A549 (cell line): ENCODE measurements around the gene ALDH1A2. TPM values are rescaled to one million over a fixed set of nuclear protein-coding genes. Genes with fewer than 3 reads are reported as not detected.

Experiments used
- ATAC-seq, 2 experiments: fragments of 200-7000 bp in 1 of 2; fragments of >200 bp in 1 of 2; cut with Nextera tagmentation in 1 of 2; cut with Tn5 transposase in 1 of 2; 3 replicates each; pipeline versions ENCODE4 v1.8.0 to v1.9.1; 2018 to 2020; ENCODE audit warnings: mild to moderate bottlenecking in 1 of 2, moderate library complexity in 1 of 2
- CTCF ChIA-PET: fragments of 300-600 bp; sonication (Branson Sonifier 250); formaldehyde crosslinking; extraction: SDS; loops from one replicate; lab custom pipeline; 2021; ENCODE audit warnings: antibody characterized with exemption, inconsistent platforms; lab: Yijun Ruan, JAX
- POLR2A ChIA-PET: fragments of 350-600 bp; formaldehyde crosslinking; extraction: SDS; loops from one replicate; lab custom pipeline; 2021; ENCODE audit warnings: antibody characterized with exemption, inconsistent platforms; lab: Yijun Ruan, JAX
- DNase-seq, 2 experiments: peaks; one replicate each; pipeline versions ENCODE4 v3.0.0 to v3.0.0-alpha.2; 2011 to 2016; ENCODE audit warnings: low read depth in 1 of 2, low spot score in 1 of 2
- FAIRE-seq: peaks from 2 replicates; lab custom pipeline; 2011; peaks lifted over from hg19 to GRCh38; lab: Jason Lieb, UNC
- H3K27ac ChIP-seq, 2 experiments: fragments of >200 bp; sonication (Bioruptor Twin); formaldehyde crosslinking; 3 replicates each; pipeline ENCODE4 v1.5.1; 2016 to 2017
- H3K4me1 ChIP-seq: fragments of >200 bp; sonication (Bioruptor Twin); formaldehyde crosslinking; 3 replicates; pipeline ENCODE4 v1.6.1; 2016
- H3K4me2 ChIP-seq: fragments of >200 bp; sonication (Bioruptor Twin); formaldehyde crosslinking; 3 replicates; pipeline ENCODE4 v1.6.1; 2016
- H3K4me3 ChIP-seq: fragments of >200 bp; sonication (Bioruptor Twin); formaldehyde crosslinking; 3 replicates; pipeline ENCODE4 v1.5.1; 2016
- H3K9me3 ChIP-seq: fragments of >200 bp; sonication (Bioruptor Twin); formaldehyde crosslinking; 3 replicates; pipeline ENCODE4 v1.6.1; 2016
- BHLHE40 ChIP-seq: IDR thresholded peaks from 2 replicates; pipeline ENCODE4 v1.6.1; 2012; ENCODE audit warnings: low read depth, low read length, inconsistent platforms
- CEBPB ChIP-seq, 2 experiments: fragments of >200 bp in 1 of 2; sonication (Bioruptor Twin) in 1 of 2; formaldehyde crosslinking in 1 of 2; IDR thresholded peaks; 2 replicates each; pipeline ENCODE4 v1.6.1; 2012 to 2016
- CHD4 ChIP-seq: fragments of 200-600 bp; sonication (generic); IDR thresholded peaks from 2 replicates; pipeline ENCODE4 v1.6.1; 2016; ENCODE audit warnings: antibody characterized with exemption, mild to moderate bottlenecking, borderline replicate concordance
- EHMT2 ChIP-seq: fragments of 200-600 bp; sonication (generic); IDR thresholded peaks from 2 replicates; pipeline ENCODE4 v1.6.1; 2016; ENCODE audit warnings: antibody characterized with exemption, low read depth, mild to moderate bottlenecking, moderate library complexity
- JUN ChIP-seq, 2 experiments: fragments of >200 bp; sonication (Bioruptor Twin); formaldehyde crosslinking; IDR thresholded peaks; 2 replicates in 1 of 2; 3 replicates in 1 of 2; pipeline ENCODE4 v1.6.1; 2016 to 2017
- KDM5A ChIP-seq: fragments of 200-600 bp; sonication (generic); IDR thresholded peaks from 2 replicates; pipeline ENCODE4 v1.6.1; 2016; ENCODE audit warnings: antibody characterized with exemption, mild to moderate bottlenecking
- NFE2L2 ChIP-seq: fragments of 150-350 bp; conservative IDR thresholded peaks from 2 replicates; pipeline ENCODE4 v1.6.1; 2014; ENCODE audit warnings: low read length
- NR3C1 ChIP-seq: fragments of >200 bp; sonication (Bioruptor Twin); formaldehyde crosslinking; IDR thresholded peaks from 3 replicates; pipeline ENCODE4 v1.6.1; 2017
- REST ChIP-seq: fragments of 200-600 bp; sonication (generic); IDR thresholded peaks from 2 replicates; pipeline ENCODE4 v1.6.1; 2016; ENCODE audit warnings: antibody characterized with exemption, mild to moderate bottlenecking, moderate library complexity
- RNF2 ChIP-seq: fragments of 200-600 bp; sonication (generic); IDR thresholded peaks from 2 replicates; pipeline ENCODE4 v1.6.1; 2016; ENCODE audit warnings: low read depth, mild to moderate bottlenecking, antibody characterized with exemption, moderate library complexity, borderline replicate concordance
- USF2 ChIP-seq: fragments of 450-650 bp; IDR thresholded peaks from 2 replicates; pipeline ENCODE4 v1.6.1; 2014; ENCODE audit warnings: antibody characterized with exemption
- ZC3H11A ChIP-seq: fragments of 450-650 bp; IDR thresholded peaks from 2 replicates; pipeline ENCODE4 v1.6.1; 2014; ENCODE audit warnings: antibody characterized with exemption, mild to moderate bottlenecking
- ZSCAN20 ChIP-seq: fragments of 250-450 bp; sonication (Bioruptor Pico); IDR thresholded peaks from 2 replicates; pipeline ENCODE4 v1.8.0; 2022; ENCODE audit warnings: mild to moderate bottlenecking, moderate library complexity
- WGBS: methylation state at CpG from one replicate; pipeline ENCODE4 v1.1.6; 2017; ENCODE audit errors: missing lambda C conversion rate; 5-methylcytosine and 5-hydroxymethylcytosine counted together
- polyA plus RNA-seq, 4 experiments: library from polyadenylated mRNA; depleted of rRNA in 3 of 4; stranded (reverse); fragments of >200 nt; fragmentation: RNase III in 1 of 4; extraction: RNeasy Plus Mini Kit Qiagen cat#74134 plus additional on column Dnase treatment in 1 of 4; gene quantifications; 2 replicates in 3 of 4; 3 replicates in 1 of 4; pipeline ENCODE4 v1.2.3, GENCODE V29; 2011 to 2017
- TF ChIP-seq, protein P1 (sequence below): fragments of >200 bp; sonication (Bioruptor Twin); formaldehyde crosslinking; IDR thresholded peaks from 2 replicates; pipeline ENCODE4 v1.6.1; 2016
- TF ChIP-seq, protein P2 (sequence below): IDR thresholded peaks from 2 replicates; pipeline ENCODE4 v1.6.1; 2012

The ALDH1A2 gene
- polyA plus RNA-seq, 2 of the 4 experiments (the other 2 are of a cell fraction) = 0.23 to 0.35 TPM

DNA sequence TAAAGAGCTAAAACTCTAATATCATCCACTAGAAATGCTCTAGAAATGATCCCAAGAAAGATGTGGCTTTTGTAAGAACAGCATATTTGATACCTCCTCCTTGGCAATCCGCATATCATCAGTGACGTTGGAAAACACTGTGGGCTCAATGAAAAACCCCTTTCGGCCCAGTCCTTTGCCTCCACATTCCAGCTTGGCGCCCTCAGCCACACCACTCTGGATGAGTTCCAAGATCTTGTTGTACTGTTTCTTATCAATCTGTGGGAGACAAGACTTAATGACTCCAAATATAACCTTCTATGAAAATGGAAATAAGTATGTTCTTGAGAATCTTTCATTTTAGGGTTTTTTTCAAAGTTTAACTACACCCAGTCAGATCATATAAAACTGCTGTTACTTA is 103.6 kb downstream of the ALDH1A2 start (continued):
- TF ChIP-seq BHLHE40 (no peak), RNF2 (no peak), ZSCAN20 (CRISPR knock-in tag) (no peak)
- TF ChIP-seq, protein P1, sequence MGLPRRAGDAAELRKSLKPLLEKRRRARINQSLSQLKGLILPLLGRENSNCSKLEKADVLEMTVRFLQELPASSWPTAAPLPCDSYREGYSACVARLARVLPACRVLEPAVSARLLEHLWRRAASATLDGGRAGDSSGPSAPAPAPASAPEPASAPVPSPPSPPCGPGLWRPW = no peak

DNA sequence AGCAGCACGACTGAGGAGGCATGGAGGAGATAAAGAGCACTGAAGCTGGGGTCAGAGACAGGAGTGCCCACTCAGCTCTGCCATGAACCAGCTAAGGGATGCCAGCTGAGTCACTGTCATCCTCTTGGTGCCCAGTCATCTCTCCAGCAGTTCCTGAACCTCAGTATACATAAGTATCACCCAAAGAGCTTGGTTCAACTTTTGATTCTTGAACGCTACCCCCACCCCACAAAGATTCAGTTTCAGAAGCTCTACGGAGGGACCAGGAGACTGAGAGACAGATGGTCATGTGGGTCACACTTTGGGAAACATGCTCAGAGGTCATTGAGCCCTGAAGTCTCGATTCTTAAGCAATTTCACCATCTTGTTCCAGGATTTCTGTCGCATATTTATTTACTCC is 108.4 kb downstream of the ALDH1A2 start:
- H3K4me1 ChIP-seq = no peaks in the 10 kb centered on the region
- DNase-seq = no peak
- no peak for TF ChIP-seq KDM5A
- TF ChIP-seq, all 56 proteins: peak for 0
- Histone ChIP-seq H3K9me3 (no peaks in the 10 kb centered on the region), H3K4me2 (no peak overlapping the region), H3K4me3 (no peak overlapping the region), H3K27ac (no peak overlapping the region)
- ATAC-seq = no peak; a peak in 1 of 6 replicates
- ChIA-PET POLR2A (no interaction called here), CTCF (interaction anchor here (0.9 to 1.6 kb wide), 7 partner anchors 10 to 110 kb away, joined by 3 to 5 read pairs (median 4); no protein-coding TSS in a partner anchor)
- WGBS = 6% methylated on average over 5 of the region's 5 CpGs
- no peak for FAIRE-seq

DNA sequence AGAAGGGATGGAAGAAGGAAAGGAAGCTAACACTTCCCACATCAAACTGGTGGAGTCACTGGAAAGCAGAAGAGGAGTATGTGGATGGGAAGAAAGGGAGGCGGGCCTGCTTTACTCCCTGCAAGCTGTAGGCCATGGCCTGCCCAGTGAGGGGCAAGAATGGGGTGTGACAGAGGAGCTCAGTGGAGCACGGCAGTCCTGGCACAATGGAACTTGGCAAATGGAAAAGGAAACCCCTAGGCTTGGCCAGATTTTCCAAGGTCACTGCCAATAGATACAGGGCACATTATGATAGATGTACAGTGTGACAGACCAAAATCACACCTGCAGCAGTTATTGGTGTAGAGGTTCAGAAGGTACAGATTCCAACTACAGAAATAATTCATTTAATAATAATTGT is 111.6 kb downstream of the ALDH1A2 start:
- FAIRE-seq = no peak
- TF ChIP-seq REST (no peak), RNF2 (no peak), ZC3H11A (no peak)
- TF ChIP-seq, protein P2, sequence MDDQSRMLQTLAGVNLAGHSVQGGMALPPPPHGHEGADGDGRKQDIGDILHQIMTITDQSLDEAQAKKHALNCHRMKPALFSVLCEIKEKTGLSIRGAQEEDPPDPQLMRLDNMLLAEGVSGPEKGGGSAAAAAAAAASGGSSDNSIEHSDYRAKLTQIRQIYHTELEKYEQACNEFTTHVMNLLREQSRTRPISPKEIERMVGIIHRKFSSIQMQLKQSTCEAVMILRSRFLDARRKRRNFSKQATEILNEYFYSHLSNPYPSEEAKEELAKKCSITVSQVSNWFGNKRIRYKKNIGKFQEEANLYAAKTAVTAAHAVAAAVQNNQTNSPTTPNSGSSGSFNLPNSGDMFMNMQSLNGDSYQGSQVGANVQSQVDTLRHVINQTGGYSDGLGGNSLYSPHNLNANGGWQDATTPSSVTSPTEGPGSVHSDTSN = no peak
- TF ChIP-seq, all 56 proteins: peak for 0
- Histone ChIP-seq H3K4me1 (no peaks in the 10 kb centered on the region), H3K4me3 (no peak overlapping the region), H3K27ac (no peak overlapping the region), H3K9me3 (no peaks in the 10 kb centered on the region; the same call in 2 of the 3 replicates), H3K4me2 (no peak overlapping the region)
- ChIA-PET CTCF (interaction anchor here (1.1 to 3.4 kb wide), 4 partner anchors 94 to 228 kb away, joined by 3 to 13 read pairs (median 4); partner anchors contain the start of gene ALDH1A2), POLR2A (no interaction called here)
- 35% methylated on average over 2 of the region's 2 CpGs for WGBS
- ATAC-seq (no peak), DNase-seq (no peak)

GRCh38 chr15:57951328-57951932 is 114.1 kb downstream of the ALDH1A2 start:
- DNase-seq = no peak
- POLR2A ChIA-PET = no interaction called here
- TF ChIP-seq, protein P1 = no peak
- TF ChIP-seq CEBPB (IDR thresholded peaks at IDR 0.05) (no peak), NFE2L2 (no peak), JUN (IDR thresholded peaks at IDR 0.05) (no peak), NR3C1 (no peak), EHMT2 (no peak), CHD4 (no peak), USF2 (no peak)
- TF ChIP-seq, all 56 proteins: peak for 0
- WGBS = 28% methylated on average over 7 of the region's 7 CpGs
- no peak overlapping the region for H3K4me3 ChIP-seq
- H3K27ac ChIP-seq = no peak overlapping the region
- no peak for ATAC-seq
- no peaks in the 10 kb centered on the region for H3K4me1 ChIP-seq
- no peak for FAIRE-seq
- CTCF ChIA-PET = interaction anchor here (3.4 kb wide), 1 partner anchor 91 kb away, joined by 13 read pairs; no protein-coding TSS in a partner anchor
- no peak overlapping the region for H3K4me2 ChIP-seq
- no peaks in the 10 kb centered on the region; the same call in 2 of the 3 replicates for H3K9me3 ChIP-seq
